Mesodermal cell (in vitro differentiated cells): Measurements from ENCODE around the gene OR1F1. TPM values are rescaled to one million over a fixed set of nuclear protein-coding genes. Genes with fewer than 3 reads are reported as not detected.
"Not testable (repeated sequence)": the region's sequence is repeated elsewhere in the genome, so short reads cannot be mapped to it uniquely, and the experiment has no call there.

Source experiments
- H3K27ac ChIP-seq: 2 replicates; pipeline ENCODE4 v1.7.0; 2013; ENCODE audit warnings: mild to moderate bottlenecking, low read depth, low read length, moderate library complexity; ENCODE audit not compliant: severe bottlenecking
- H3K36me3 ChIP-seq: 2 replicates; pipeline ENCODE4 v1.7.1; 2013; ENCODE audit warnings: mild to moderate bottlenecking, low read length, moderate library complexity; ENCODE audit not compliant: control insufficient read depth, insufficient read depth
- H3K4me1 ChIP-seq: one replicate; pipeline ENCODE4 v1.7.1; 2013; ENCODE audit warnings: mild to moderate bottlenecking, low read length; ENCODE audit not compliant: insufficient read depth, control insufficient read depth, poor library complexity, severe bottlenecking
- H3K4me3 ChIP-seq: 2 replicates; pipeline ENCODE4 v1.7.0; 2013; ENCODE audit warnings: low read length, control low read depth, mild to moderate bottlenecking; ENCODE audit not compliant: insufficient read depth, poor library complexity, severe bottlenecking; ENCODE audit errors: extremely low read depth
- H3K9me3 ChIP-seq: 2 replicates; pipeline ENCODE4 v1.7.1; 2013; ENCODE audit warnings: mild to moderate bottlenecking, low read length, moderate library complexity; ENCODE audit not compliant: control insufficient read depth
- WGBS, 2 experiments: methylation state at CpG; one replicate each; pipeline ENCODE4 v1.1.5; 2013; ENCODE audit warnings: missing lambda C conversion rate in 2 of 2; ENCODE audit not compliant: insufficient coverage in 2 of 2; 5-methylcytosine and 5-hydroxymethylcytosine counted together
- polyA plus RNA-seq, 2 experiments: library from polyadenylated mRNA; stranded (reverse); fragments of 50-300 nt; gene quantifications; one replicate each; pipeline ENCODE4 v1.2.3, GENCODE V29; 2013

The OR1F1 gene
- 0.33 TPM for polyA plus RNA-seq (2013, experiment 1 of 2)
- polyA plus RNA-seq (2013, experiment 2 of 2) = 0.35 TPM

GRCh38 chr16:3187798-3188674 is at the start of gene OR1F1:
Gene OR1F1 (plus strand): TSS chr16:3188204.
- Histone ChIP-seq H3K4me1 (no peaks in the 10 kb centered on the region), H3K4me3 (peak within 1 kb of the TSS; percentile 64), H3K36me3 (no peaks in the 10 kb centered on the region), H3K27ac (no peak within 1 kb of the TSS), H3K9me3 (no peaks in the 10 kb centered on the region)
- WGBS, 2 experiments = 0 to 1% methylated on average over 20 to 37 of the region's 51 CpGs

GRCh38 chr16:3138342-3138741 is 49.7 kb upstream of the OR1F1 start:
- no peaks in the 10 kb centered on the region for H3K9me3 ChIP-seq
- peaks cover 23% of the 10 kb centered on the region for H3K4me1 ChIP-seq
- H3K36me3 ChIP-seq = peaks cover 42% of the 10 kb centered on the region
- WGBS, 2 experiments = 96 to 98% methylated on average over 21 of the region's 21 CpGs
- H3K4me3 ChIP-seq = no peak overlapping the region
- no peak overlapping the region for H3K27ac ChIP-seq

- Histone ChIP-seq H3K27ac (no peak overlapping the region), H3K36me3 (peaks cover 42% of the 10 kb centered on the region), H3K4me1 (peaks cover 23% of the 10 kb centered on the region), H3K9me3 (no peaks in the 10 kb centered on the region), H3K4me3 (no peak overlapping the region)
- WGBS, 2 experiments = 93% methylated on average over 12 to 14 of the region's 14 CpGs
Observed at GRCh38 chr16:3138823-3139426, 49.1 kb upstream of the OR1F1 start.

GRCh38 chr16:3139561-3139960 is 48.4 kb upstream of the OR1F1 start:
- H3K4me1 ChIP-seq = peaks cover 23% of the 10 kb centered on the region
- H3K27ac ChIP-seq, H3K9me3 ChIP-seq, H3K4me3 ChIP-seq: not testable (repeated sequence)
- 92 to 94% methylated on average over 9 of the region's 9 CpGs for WGBS, 2 experiments
- peaks cover 42% of the 10 kb centered on the region for H3K36me3 ChIP-seq

GRCh38 chr16:3140603-3141427 is 47.2 kb upstream of the OR1F1 start:
- H3K27ac ChIP-seq = no peak overlapping the region
- 96 to 97% methylated on average over 68 to 69 of the region's 69 CpGs for WGBS, 2 experiments
- H3K9me3 ChIP-seq = no peaks in the 10 kb centered on the region
- H3K4me1 ChIP-seq = peaks cover 21% of the 10 kb centered on the region
- no peak overlapping the region for H3K4me3 ChIP-seq
- peaks cover 42% of the 10 kb centered on the region for H3K36me3 ChIP-seq

- WGBS, 2 experiments = 93 to 94% methylated on average over 12 to 23 of the region's 23 CpGs
- Histone ChIP-seq H3K36me3 (peaks cover 39% of the 10 kb centered on the region), H3K4me3 (no peak overlapping the region), H3K27ac (no peak overlapping the region), H3K4me1 (peaks cover 16% of the 10 kb centered on the region), H3K9me3 (no peaks in the 10 kb centered on the region)
Observed at GRCh38 chr16:3141781-3142311, 46.2 kb upstream of the OR1F1 start.

- Histone ChIP-seq H3K36me3 (peaks cover 36% of the 10 kb centered on the region), H3K9me3 (no peaks in the 10 kb centered on the region), H3K4me1 (peaks cover 16% of the 10 kb centered on the region), H3K27ac (no peak overlapping the region), H3K4me3 (no peak overlapping the region)
- WGBS, 2 experiments = 95 to 97% methylated on average over 19 to 20 of the region's 22 CpGs
Observed at GRCh38 chr16:3142327-3142726, 45.7 kb upstream of the OR1F1 start.

GRCh38 chr16:3142770-3143169 is 45.2 kb upstream of the OR1F1 start:
- H3K36me3 ChIP-seq = peaks cover 31% of the 10 kb centered on the region
- no peaks in the 10 kb centered on the region for H3K9me3 ChIP-seq
- H3K4me1 ChIP-seq = peaks cover 16% of the 10 kb centered on the region
- no peak overlapping the region for H3K27ac ChIP-seq
- no peak overlapping the region for H3K4me3 ChIP-seq
- WGBS, 2 experiments = 97% methylated on average over 11 to 12 of the region's 13 CpGs

GRCh38 chr16:3143189-3143588 is 44.8 kb upstream of the OR1F1 start:
- Histone ChIP-seq H3K36me3 (peaks cover 27% of the 10 kb centered on the region), H3K27ac (no peak overlapping the region), H3K9me3 (no peaks in the 10 kb centered on the region), H3K4me3 (no peak overlapping the region), H3K4me1 (peaks cover 16% of the 10 kb centered on the region)
- WGBS, 2 experiments = 93 to 97% methylated on average over 10 of the region's 11 CpGs

- Histone ChIP-seq H3K4me3 (no peak overlapping the region), H3K4me1 (peaks cover 13% of the 10 kb centered on the region), H3K9me3 (no peaks in the 10 kb centered on the region), H3K36me3 (peaks cover 22% of the 10 kb centered on the region), H3K27ac (no peak overlapping the region)
- WGBS, 2 experiments = 89 to 90% methylated on average over 20 to 22 of the region's 23 CpGs
Observed at GRCh38 chr16:3143598-3144320, 44.2 kb upstream of the OR1F1 start.
